GM10266 (cell line): ENCODE results near the gene ACSM2B.
"Not testable (repeated sequence)": the region's sequence is repeated elsewhere in the genome, so short reads cannot be mapped to it uniquely, and the experiment has no call there.

ENCODE experiments used
- DNase-seq: peaks from one replicate; pipeline ENCODE4 v3.0.0; 2012; ENCODE audit errors: extremely low spot score
- CTCF ChIP-seq: IDR thresholded peaks from 2 replicates; pipeline ENCODE4 v1.5.1; 2012; ENCODE audit warnings: mild to moderate bottlenecking, low read depth; ENCODE audit not compliant: control insufficient read depth, insufficient read depth; ENCODE audit errors: missing control alignments

ACSM2B gene

GRCh38 chr16:20568404-20568803 is 7.8 kb downstream of the ACSM2B start:
- no peak for TF ChIP-seq CTCF
- no peak for DNase-seq

GRCh38 chr16:20566864-20567263 is 9.3 kb downstream of the ACSM2B start:
- DNase-seq, result no peak
- no peak for TF ChIP-seq CTCF

GRCh38 chr16:20565334-20565733 is 10.8 kb downstream of the ACSM2B start:
- DNase-seq, result not testable (repeated sequence)

- DNase-seq, result not testable (repeated sequence)
These were observed 11.9 kb downstream of the ACSM2B start for GRCh38 chr16:20564218-20564617.

- DNase-seq, result not testable (repeated sequence)
These were observed 20.5 kb downstream of the ACSM2B start for GRCh38 chr16:20555628-20556027.

GRCh38 chr16:20554689-20555088 is 21.5 kb downstream of the ACSM2B start:
- not testable (repeated sequence) for DNase-seq

GRCh38 chr16:20553493-20553892 is 22.7 kb downstream of the ACSM2B start:
- not testable (repeated sequence) for DNase-seq

GRCh38 chr16:20546951-20547350 is 29.2 kb downstream of the ACSM2B start:
- not testable (repeated sequence) for DNase-seq

- DNase-seq, result not testable (repeated sequence)
These were observed 29.8 kb downstream of the ACSM2B start for GRCh38 chr16:20546278-20546853.

GRCh38 chr16:20540603-20541316 is 35.4 kb downstream of the ACSM2B start:
- not testable (repeated sequence) for DNase-seq

GRCh38 chr16:20538687-20539086 is 37.5 kb downstream of the ACSM2B start:
- no peak for TF ChIP-seq CTCF
- no peak for DNase-seq

GRCh38 chr16:20538181-20538580 is 38.0 kb downstream of the ACSM2B start:
- TF ChIP-seq CTCF, result no peak
- no peak for DNase-seq

- DNase-seq, result not testable (repeated sequence)
These were observed 39.5 kb downstream of the ACSM2B start for GRCh38 chr16:20536669-20537068.

- not testable (repeated sequence) for DNase-seq
These were observed 43.8 kb downstream of the ACSM2B start for GRCh38 chr16:20532284-20532792.

GRCh38 chr16:20531795-20532194 is 44.4 kb downstream of the ACSM2B start:
- DNase-seq, result not testable (repeated sequence)
